Stomach (tissue), 4 donors: ENCODE measurements around the gene ARID1B.

ENCODE experiments used
- EP300 ChIP-seq: sonication (generic); formaldehyde crosslinking; IDR thresholded peaks from one replicate; pipeline ENCODE4 v1.6.1; 2017; ENCODE audit warnings: antibody characterized with exemption
- POLR2A ChIP-seq, 4 donors: fragments of 450-650 bp; IDR thresholded peaks; one replicate each; pipeline ENCODE4 v1.6.1; 2016; ENCODE audit warnings: antibody characterized with exemption in 4 of 4, control low read depth in 2 of 4, mild to moderate bottlenecking in 1 of 4, moderate library complexity in 1 of 4
- TF ChIP-seq, protein P1 (sequence below), 7 experiments: fragments of 450-650 bp in 4 of 7; fragments of 200-600 bp in 3 of 7; sonication (generic) in 3 of 7; IDR thresholded peaks; one replicate each; pipeline ENCODE4 v1.5.1; 2016 to 2019; ENCODE audit warnings: antibody characterized with exemption in 7 of 7, control low read depth in 2 of 7, mild to moderate bottlenecking in 1 of 7

DNA sequence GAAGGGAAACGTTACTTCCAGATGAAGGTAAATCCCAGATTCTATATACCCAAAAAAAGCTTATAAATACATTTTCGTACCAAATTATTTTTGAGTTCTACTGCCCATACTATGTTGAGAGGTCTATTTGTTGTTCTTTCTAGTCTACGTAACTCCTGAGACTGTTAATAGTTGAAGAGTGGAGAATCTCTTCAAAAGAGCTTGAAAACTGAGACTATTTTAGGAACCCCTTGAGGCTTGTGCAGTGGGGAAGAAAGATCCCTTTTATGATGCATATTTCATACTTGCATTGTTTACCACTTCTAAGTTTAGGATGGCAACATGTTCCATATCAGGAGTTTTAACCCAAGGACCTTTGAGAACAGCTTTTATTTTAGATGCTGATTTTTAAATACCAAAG lies 301.1 kb downstream of the ARID1B start:
- TF ChIP-seq, protein P1, sequence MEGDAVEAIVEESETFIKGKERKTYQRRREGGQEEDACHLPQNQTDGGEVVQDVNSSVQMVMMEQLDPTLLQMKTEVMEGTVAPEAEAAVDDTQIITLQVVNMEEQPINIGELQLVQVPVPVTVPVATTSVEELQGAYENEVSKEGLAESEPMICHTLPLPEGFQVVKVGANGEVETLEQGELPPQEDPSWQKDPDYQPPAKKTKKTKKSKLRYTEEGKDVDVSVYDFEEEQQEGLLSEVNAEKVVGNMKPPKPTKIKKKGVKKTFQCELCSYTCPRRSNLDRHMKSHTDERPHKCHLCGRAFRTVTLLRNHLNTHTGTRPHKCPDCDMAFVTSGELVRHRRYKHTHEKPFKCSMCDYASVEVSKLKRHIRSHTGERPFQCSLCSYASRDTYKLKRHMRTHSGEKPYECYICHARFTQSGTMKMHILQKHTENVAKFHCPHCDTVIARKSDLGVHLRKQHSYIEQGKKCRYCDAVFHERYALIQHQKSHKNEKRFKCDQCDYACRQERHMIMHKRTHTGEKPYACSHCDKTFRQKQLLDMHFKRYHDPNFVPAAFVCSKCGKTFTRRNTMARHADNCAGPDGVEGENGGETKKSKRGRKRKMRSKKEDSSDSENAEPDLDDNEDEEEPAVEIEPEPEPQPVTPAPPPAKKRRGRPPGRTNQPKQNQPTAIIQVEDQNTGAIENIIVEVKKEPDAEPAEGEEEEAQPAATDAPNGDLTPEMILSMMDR (IDR thresholded peaks at IDR 0.05) = no peak
- no peak for TF ChIP-seq EP300
- no peak for TF ChIP-seq POLR2A (IDR thresholded peaks at IDR 0.05)
